ENCODE data around the gene PCDH15.
"Not testable (repeated sequence)": the region's sequence is repeated elsewhere in the genome, so short reads cannot be mapped to it uniquely, and the experiment has no call there.

PCDH15 gene

GRCh38 chr10:54394598-54394997 lies 406.4 kb downstream of the PCDH15 start:
- ATAC-seq, DNase-seq: not testable (repeated sequence)

GRCh38 chr10:54372179-54372578 lies 428.9 kb downstream of the PCDH15 start:
- DNase-seq (no peak), ATAC-seq (no peak)

GRCh38 chr10:54368984-54369383 lies 432.0 kb downstream of the PCDH15 start:
- DNase-seq (no peak), ATAC-seq (no peak)

GRCh38 chr10:54363390-54363789 lies 437.6 kb downstream of the PCDH15 start:
- ATAC-seq (no peak), DNase-seq (no peak)

- no peak for ATAC-seq
- DNase-seq, result no peak
Observed at GRCh38 chr10:54342058-54342457, 459.0 kb downstream of the PCDH15 start.

GRCh38 chr10:54335296-54335695 lies 465.7 kb downstream of the PCDH15 start:
- ATAC-seq (no peak), DNase-seq (no peak)

- ATAC-seq, result no peak
- DNase-seq, result no peak
Observed at GRCh38 chr10:54319341-54319740, 481.7 kb downstream of the PCDH15 start.

GRCh38 chr10:54318470-54318869 lies 482.6 kb downstream of the PCDH15 start:
- ATAC-seq (no peak), DNase-seq (no peak)

- ATAC-seq, result no peak
- DNase-seq, result no peak
Observed at GRCh38 chr10:54314430-54314829, 486.6 kb downstream of the PCDH15 start.

GRCh38 chr10:54284526-54285193 lies 516.4 kb downstream of the PCDH15 start:
- ATAC-seq (no peak), DNase-seq (no peak)

- ATAC-seq, result no peak
- DNase-seq, result no peak
Observed at GRCh38 chr10:54282012-54282411, 519.0 kb downstream of the PCDH15 start.

- ATAC-seq (no peak), DNase-seq (no peak)
Observed at GRCh38 chr10:54266395-54266794, 534.6 kb downstream of the PCDH15 start.

GRCh38 chr10:54262726-54263125 lies 538.3 kb downstream of the PCDH15 start:
- DNase-seq (no peak), ATAC-seq (no peak)

- no peak for DNase-seq
- no peak for ATAC-seq
Observed at GRCh38 chr10:54259104-54259503, 541.9 kb downstream of the PCDH15 start.

- DNase-seq, result no peak
- ATAC-seq, result no peak
Observed at GRCh38 chr10:54234832-54235231, 566.2 kb downstream of the PCDH15 start.

- DNase-seq, result no peak
- ATAC-seq, result no peak
Observed at GRCh38 chr10:54203401-54203800, 597.6 kb downstream of the PCDH15 start.

- DNase-seq (no peak), ATAC-seq (no peak)
Observed at GRCh38 chr10:54198051-54198450, 603.0 kb downstream of the PCDH15 start.

- DNase-seq (no peak), ATAC-seq (no peak)
Observed at GRCh38 chr10:54194806-54195205, 606.2 kb downstream of the PCDH15 start.

- ATAC-seq (no peak), DNase-seq (no peak)
Observed at GRCh38 chr10:54159924-54160323, 641.1 kb downstream of the PCDH15 start.

- DNase-seq (no peak), ATAC-seq (no peak)
Observed at GRCh38 chr10:54148508-54148907, 652.5 kb downstream of the PCDH15 start.

GRCh38 chr10:54139819-54140428 lies 661.1 kb downstream of the PCDH15 start:
- no peak for ATAC-seq
- no peak for DNase-seq

- ATAC-seq (no peak), DNase-seq (no peak)
Observed at GRCh38 chr10:54137396-54137795, 663.6 kb downstream of the PCDH15 start.

- no peak for ATAC-seq
- DNase-seq, result no peak
Observed at GRCh38 chr10:54133203-54133602, 667.8 kb downstream of the PCDH15 start.

- no peak for DNase-seq
- no peak for ATAC-seq
Observed at GRCh38 chr10:54131833-54132232, 669.2 kb downstream of the PCDH15 start.

Data from stimulated activated naive CD8-positive, alpha-beta T cell treated with anti-CD3 and anti-CD28 coated beads, Interleukin-15, Interleukin-2, amounts not matched to agents 100 U/mL and 50 U/mL, for 24 hours (primary cell).